ENCODE data around the gene BPI.
"Not testable (repeated sequence)": the region's sequence is repeated elsewhere in the genome, so short reads cannot be mapped to it uniquely, and the experiment has no call there.

BPI gene

GRCh38 chr20:38278131-38278530, 25.8 kb upstream of the BPI start:
- DNase-seq (ENCODE audit: low spot score): peak; percentile 46

GRCh38 chr20:38278763-38279162, 25.2 kb upstream of the BPI start:
- no peak for DNase-seq (ENCODE audit: low spot score)

GRCh38 chr20:38281176-38281915, 22.6 kb upstream of the BPI start:
- not testable (repeated sequence) for DNase-seq (ENCODE audit: low spot score)

GRCh38 chr20:38283236-38283635, 20.7 kb upstream of the BPI start:
- DNase-seq (ENCODE audit: low spot score): no peak

GRCh38 chr20:38284066-38284650, 19.8 kb upstream of the BPI start:
- not testable (repeated sequence) for DNase-seq (ENCODE audit: low spot score)

GRCh38 chr20:38284893-38285444, 19.0 kb upstream of the BPI start:
- DNase-seq (ENCODE audit: low spot score): no peak

- DNase-seq (ENCODE audit: low spot score): peak; percentile 94
Measured at GRCh38 chr20:38286586-38287531, 17.1 kb upstream of the BPI start.

- peak; percentile 39 for DNase-seq (ENCODE audit: low spot score)
Measured at GRCh38 chr20:38290829-38291814, 12.8 kb upstream of the BPI start.

- DNase-seq (ENCODE audit: low spot score): no peak
Measured at GRCh38 chr20:38291966-38292365, 12.0 kb upstream of the BPI start.

- no peak for DNase-seq (ENCODE audit: low spot score)
Measured at GRCh38 chr20:38293491-38294065, 10.4 kb upstream of the BPI start.

- no peak for DNase-seq (ENCODE audit: low spot score)
Measured at GRCh38 chr20:38294076-38294591, 9.8 kb upstream of the BPI start.

- DNase-seq (ENCODE audit: low spot score): no peak
Measured at GRCh38 chr20:38295811-38296210, 8.1 kb upstream of the BPI start.

GRCh38 chr20:38296433-38296832, 7.5 kb upstream of the BPI start:
- DNase-seq (ENCODE audit: low spot score): no peak

- no peak for DNase-seq (ENCODE audit: low spot score)
Measured at GRCh38 chr20:38297916-38298674, 5.9 kb upstream of the BPI start.

- DNase-seq (ENCODE audit: low spot score): peak; percentile 34
Measured at GRCh38 chr20:38298768-38299288, 5.1 kb upstream of the BPI start.

GRCh38 chr20:38299963-38300362, 4.0 kb upstream of the BPI start:
- DNase-seq (ENCODE audit: low spot score): no peak

- DNase-seq (ENCODE audit: low spot score): no peak
Measured at GRCh38 chr20:38300438-38300837, 3.5 kb upstream of the BPI start.

- no peak for DNase-seq (ENCODE audit: low spot score)
Measured at GRCh38 chr20:38301309-38301708, 2.6 kb upstream of the BPI start.

GRCh38 chr20:38302786-38303185, 1.2 kb upstream of the BPI start:
- no peak for DNase-seq (ENCODE audit: low spot score)
